HepG2 (cell line): ENCODE results near the gene CERS1. TPM values are rescaled to one million over a fixed set of nuclear protein-coding genes. Genes with fewer than 3 reads are reported as not detected.

Source experiments
- HCFC1 ChIP-seq: fragments of 150-350 bp; IDR thresholded peaks from 2 replicates; pipeline ENCODE4 v1.6.1; 2014; ENCODE audit warnings: low read depth, low read length
- HOXD1 ChIP-seq: sonication (generic); formaldehyde crosslinking; IDR thresholded peaks from 2 replicates; pipeline ENCODE4 v1.5.0; 2020; ENCODE audit warnings: missing genetic modification reagents
- MAF1 ChIP-seq: sonication (generic); formaldehyde crosslinking; IDR thresholded peaks from 2 replicates; pipeline ENCODE4 v1.5.0; 2020; ENCODE audit warnings: missing genetic modification reagents, borderline replicate concordance
- RARG ChIP-seq: sonication (generic); formaldehyde crosslinking; IDR thresholded peaks from 2 replicates; pipeline ENCODE4 v1.4.0; 2020; ENCODE audit warnings: low read depth, mild to moderate bottlenecking, missing genetic modification reagents
- RFX5 ChIP-seq: IDR thresholded peaks from 2 replicates; pipeline ENCODE4 v1.6.1; 2011; ENCODE audit warnings: low read depth, low read length, improper control_type of control experiment
- SOX6 ChIP-seq, 2 experiments: fragments of 450-650 bp in 1 of 2; sonication (generic) in 1 of 2; formaldehyde crosslinking in 1 of 2; IDR thresholded peaks; 2 replicates each; pipeline versions ENCODE4 v1.4.0 to v1.6.1; 2017 to 2020; ENCODE audit warnings: antibody characterized with exemption in 1 of 2, mild to moderate bottlenecking in 1 of 2, missing genetic modification reagents in 1 of 2
- TMF1 ChIP-seq: sonication (generic); formaldehyde crosslinking; IDR thresholded peaks from 2 replicates; pipeline ENCODE4 v1.8.1; 2022; ENCODE audit warnings: low read depth, missing genetic modification reagents
- ZFP37 ChIP-seq: sonication (generic); formaldehyde crosslinking; IDR thresholded peaks from 2 replicates; pipeline ENCODE4 v1.4.0; 2020; ENCODE audit warnings: missing genetic modification reagents, borderline replicate concordance
- ZNF263 ChIP-seq: sonication (generic); formaldehyde crosslinking; IDR thresholded peaks from 2 replicates; pipeline ENCODE4 v1.4.0; 2020; ENCODE audit warnings: missing genetic modification reagents
- ZNF292 ChIP-seq: sonication (generic); formaldehyde crosslinking; IDR thresholded peaks from 2 replicates; pipeline ENCODE4 v1.8.1; 2022; ENCODE audit warnings: mild to moderate bottlenecking, low read depth, missing genetic modification reagents, borderline replicate concordance
- ZNF446 ChIP-seq: sonication (generic); formaldehyde crosslinking; IDR thresholded peaks from 2 replicates; pipeline ENCODE4 v1.5.0; 2020; ENCODE audit warnings: mild to moderate bottlenecking, missing genetic modification reagents
- polyA plus RNA-seq, 8 experiments: library from polyadenylated mRNA; depleted of rRNA in 3 of 8; stranded (reverse) in 7 of 8; unstranded in 1 of 8; fragments of >200 nt; fragmentation: Illumina TruSeq in 4 of 8; extraction: Trizol in 4 of 8; gene quantifications; 2 replicates each; pipeline versions ENCODE4 v1.2.1 to v1.2.3, GENCODE V29; 2011 to 2016; ENCODE audit warnings: low read depth in 4 of 8, missing spikeins in 1 of 8, mixed read lengths in 1 of 8; ENCODE audit not compliant: insufficient read depth in 1 of 8
- total RNA-seq, 5 experiments: library from RNA; depleted of rRNA; stranded (reverse); fragments of >200 nt; fragmentation: Illumina TruSeq; extraction: Trizol; gene quantifications; 2 replicates each; pipeline ENCODE4 v1.2.3, GENCODE V29; 2016; ENCODE audit warnings: low read depth in 1 of 5
- TF ChIP-seq, protein P1 (sequence below): sonication (generic); formaldehyde crosslinking; IDR thresholded peaks from 2 replicates; pipeline ENCODE4 v1.8.1; 2022; ENCODE audit warnings: low read depth, mild to moderate bottlenecking, missing genetic modification reagents
- TF ChIP-seq, protein P2 (sequence below): sonication (generic); formaldehyde crosslinking; IDR thresholded peaks from 2 replicates; pipeline ENCODE4 v1.5.1; 2020; ENCODE audit warnings: mild to moderate bottlenecking, missing genetic modification reagents, borderline replicate concordance
- TF ChIP-seq, protein P3 (sequence below): sonication (generic); formaldehyde crosslinking; IDR thresholded peaks from 2 replicates; pipeline ENCODE4 v1.5.0; 2020; ENCODE audit warnings: mild to moderate bottlenecking, missing genetic modification reagents, borderline replicate concordance

The CERS1 gene
- total and polyA plus RNA-seq, 2 of the 13 experiments (the other 11 are each of a cell fraction or from before 2014, with no cell fraction given): 4.6 to 9.8 TPM

DNA sequence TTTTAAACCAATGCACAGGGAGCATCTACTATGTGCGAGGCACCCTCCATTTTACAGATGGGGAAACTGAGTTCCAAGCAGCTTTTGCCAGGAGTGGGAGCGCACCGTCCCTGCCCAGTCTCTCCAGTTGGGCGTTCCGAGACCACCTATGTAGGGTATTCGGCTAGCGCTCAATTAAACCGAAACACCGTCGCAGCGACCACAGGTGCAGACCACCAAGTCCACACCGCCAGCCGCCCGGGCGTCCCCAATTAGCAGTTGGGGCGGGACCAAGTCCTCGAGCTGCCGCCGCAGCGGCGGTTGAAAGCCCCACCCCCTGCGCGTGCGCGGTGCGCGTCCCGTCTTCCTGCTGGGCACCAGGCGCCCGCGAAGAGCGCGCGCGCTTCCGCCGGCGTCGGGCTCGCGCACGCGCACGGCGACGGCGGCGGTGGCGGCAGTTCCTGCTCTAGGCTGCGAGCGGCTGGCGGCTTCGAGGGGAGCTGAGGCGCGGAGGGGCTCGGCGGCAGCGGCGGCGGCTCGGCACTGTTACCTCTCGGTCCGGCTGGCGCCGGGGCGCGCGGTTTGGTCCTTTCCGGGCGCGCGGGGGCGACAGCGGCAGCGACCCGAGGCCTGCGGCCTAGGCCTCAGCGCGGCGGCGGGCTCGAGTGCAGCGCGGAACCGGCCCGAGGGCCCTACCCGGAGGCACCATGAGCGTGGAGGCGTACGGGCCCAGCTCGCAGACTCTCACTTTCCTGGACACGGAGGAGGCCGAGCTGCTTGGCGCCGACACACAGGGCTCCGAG is 64.2 kb downstream of the CERS1 start, which contains the start of gene UPF1 (continued):
- TF ChIP-seq, protein P1, sequence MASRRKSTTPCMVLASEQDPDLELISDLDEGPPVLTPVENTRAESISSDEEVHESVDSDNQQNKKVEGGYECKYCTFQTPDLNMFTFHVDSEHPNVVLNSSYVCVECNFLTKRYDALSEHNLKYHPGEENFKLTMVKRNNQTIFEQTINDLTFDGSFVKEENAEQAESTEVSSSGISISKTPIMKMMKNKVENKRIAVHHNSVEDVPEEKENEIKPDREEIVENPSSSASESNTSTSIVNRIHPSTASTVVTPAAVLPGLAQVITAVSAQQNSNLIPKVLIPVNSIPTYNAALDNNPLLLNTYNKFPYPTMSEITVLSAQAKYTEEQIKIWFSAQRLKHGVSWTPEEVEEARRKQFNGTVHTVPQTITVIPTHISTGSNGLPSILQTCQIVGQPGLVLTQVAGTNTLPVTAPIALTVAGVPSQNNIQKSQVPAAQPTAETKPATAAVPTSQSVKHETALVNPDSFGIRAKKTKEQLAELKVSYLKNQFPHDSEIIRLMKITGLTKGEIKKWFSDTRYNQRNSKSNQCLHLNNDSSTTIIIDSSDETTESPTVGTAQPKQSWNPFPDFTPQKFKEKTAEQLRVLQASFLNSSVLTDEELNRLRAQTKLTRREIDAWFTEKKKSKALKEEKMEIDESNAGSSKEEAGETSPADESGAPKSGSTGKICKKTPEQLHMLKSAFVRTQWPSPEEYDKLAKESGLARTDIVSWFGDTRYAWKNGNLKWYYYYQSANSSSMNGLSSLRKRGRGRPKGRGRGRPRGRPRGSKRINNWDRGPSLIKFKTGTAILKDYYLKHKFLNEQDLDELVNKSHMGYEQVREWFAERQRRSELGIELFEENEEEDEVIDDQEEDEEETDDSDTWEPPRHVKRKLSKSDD (CRISPR knock-in tag): peak; percentile 40; the same call in 1 of the 2 replicates
- TF ChIP-seq ZNF292 (CRISPR knock-in tag) (no peak), MAF1 (peak; percentile 75; the same call in 1 of the 2 replicates), RARG (CRISPR knock-in tag) (0 out of 2 replicates have a peak, but pooled peaks have one; percentile 37), HOXD1 (CRISPR knock-in tag) (peak; percentile 74), ZNF446 (0 out of 2 replicates have a peak, but pooled peaks have one; percentile 20), TMF1 (peak; percentile 81; the same call in 1 of the 2 replicates), HCFC1 (0 out of 2 replicates have a peak, but pooled peaks have one; percentile 10), SOX6 (IDR thresholded peaks at IDR 0.05) (no peak), SOX6 (CRISPR knock-in tag; IDR thresholded peaks at IDR 0.05) (0 out of 2 replicates have a peak, but pooled peaks have one; percentile 17), RFX5 (no peak), ZNF263 (CRISPR knock-in tag) (no peak; the same call in 1 of the 2 replicates), ZFP37 (CRISPR knock-in tag) (no peak)
- TF ChIP-seq, protein P2, sequence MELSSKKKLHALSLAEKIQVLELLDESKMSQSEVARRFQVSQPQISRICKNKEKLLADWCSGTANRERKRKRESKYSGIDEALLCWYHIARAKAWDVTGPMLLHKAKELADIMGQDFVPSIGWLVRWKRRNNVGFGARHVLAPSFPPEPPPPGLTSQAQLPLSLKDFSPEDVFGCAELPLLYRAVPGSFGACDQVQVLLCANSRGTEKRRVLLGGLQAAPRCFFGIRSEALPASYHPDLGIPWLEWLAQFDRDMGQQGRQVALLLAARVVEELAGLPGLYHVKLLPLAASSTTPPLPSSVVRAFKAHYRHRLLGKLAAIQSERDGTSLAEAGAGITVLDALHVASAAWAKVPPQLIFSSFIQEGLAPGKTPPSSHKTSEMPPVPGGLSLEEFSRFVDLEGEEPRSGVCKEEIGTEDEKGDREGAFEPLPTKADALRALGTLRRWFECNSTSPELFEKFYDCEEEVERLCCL: no peak
- TF ChIP-seq, protein P3, sequence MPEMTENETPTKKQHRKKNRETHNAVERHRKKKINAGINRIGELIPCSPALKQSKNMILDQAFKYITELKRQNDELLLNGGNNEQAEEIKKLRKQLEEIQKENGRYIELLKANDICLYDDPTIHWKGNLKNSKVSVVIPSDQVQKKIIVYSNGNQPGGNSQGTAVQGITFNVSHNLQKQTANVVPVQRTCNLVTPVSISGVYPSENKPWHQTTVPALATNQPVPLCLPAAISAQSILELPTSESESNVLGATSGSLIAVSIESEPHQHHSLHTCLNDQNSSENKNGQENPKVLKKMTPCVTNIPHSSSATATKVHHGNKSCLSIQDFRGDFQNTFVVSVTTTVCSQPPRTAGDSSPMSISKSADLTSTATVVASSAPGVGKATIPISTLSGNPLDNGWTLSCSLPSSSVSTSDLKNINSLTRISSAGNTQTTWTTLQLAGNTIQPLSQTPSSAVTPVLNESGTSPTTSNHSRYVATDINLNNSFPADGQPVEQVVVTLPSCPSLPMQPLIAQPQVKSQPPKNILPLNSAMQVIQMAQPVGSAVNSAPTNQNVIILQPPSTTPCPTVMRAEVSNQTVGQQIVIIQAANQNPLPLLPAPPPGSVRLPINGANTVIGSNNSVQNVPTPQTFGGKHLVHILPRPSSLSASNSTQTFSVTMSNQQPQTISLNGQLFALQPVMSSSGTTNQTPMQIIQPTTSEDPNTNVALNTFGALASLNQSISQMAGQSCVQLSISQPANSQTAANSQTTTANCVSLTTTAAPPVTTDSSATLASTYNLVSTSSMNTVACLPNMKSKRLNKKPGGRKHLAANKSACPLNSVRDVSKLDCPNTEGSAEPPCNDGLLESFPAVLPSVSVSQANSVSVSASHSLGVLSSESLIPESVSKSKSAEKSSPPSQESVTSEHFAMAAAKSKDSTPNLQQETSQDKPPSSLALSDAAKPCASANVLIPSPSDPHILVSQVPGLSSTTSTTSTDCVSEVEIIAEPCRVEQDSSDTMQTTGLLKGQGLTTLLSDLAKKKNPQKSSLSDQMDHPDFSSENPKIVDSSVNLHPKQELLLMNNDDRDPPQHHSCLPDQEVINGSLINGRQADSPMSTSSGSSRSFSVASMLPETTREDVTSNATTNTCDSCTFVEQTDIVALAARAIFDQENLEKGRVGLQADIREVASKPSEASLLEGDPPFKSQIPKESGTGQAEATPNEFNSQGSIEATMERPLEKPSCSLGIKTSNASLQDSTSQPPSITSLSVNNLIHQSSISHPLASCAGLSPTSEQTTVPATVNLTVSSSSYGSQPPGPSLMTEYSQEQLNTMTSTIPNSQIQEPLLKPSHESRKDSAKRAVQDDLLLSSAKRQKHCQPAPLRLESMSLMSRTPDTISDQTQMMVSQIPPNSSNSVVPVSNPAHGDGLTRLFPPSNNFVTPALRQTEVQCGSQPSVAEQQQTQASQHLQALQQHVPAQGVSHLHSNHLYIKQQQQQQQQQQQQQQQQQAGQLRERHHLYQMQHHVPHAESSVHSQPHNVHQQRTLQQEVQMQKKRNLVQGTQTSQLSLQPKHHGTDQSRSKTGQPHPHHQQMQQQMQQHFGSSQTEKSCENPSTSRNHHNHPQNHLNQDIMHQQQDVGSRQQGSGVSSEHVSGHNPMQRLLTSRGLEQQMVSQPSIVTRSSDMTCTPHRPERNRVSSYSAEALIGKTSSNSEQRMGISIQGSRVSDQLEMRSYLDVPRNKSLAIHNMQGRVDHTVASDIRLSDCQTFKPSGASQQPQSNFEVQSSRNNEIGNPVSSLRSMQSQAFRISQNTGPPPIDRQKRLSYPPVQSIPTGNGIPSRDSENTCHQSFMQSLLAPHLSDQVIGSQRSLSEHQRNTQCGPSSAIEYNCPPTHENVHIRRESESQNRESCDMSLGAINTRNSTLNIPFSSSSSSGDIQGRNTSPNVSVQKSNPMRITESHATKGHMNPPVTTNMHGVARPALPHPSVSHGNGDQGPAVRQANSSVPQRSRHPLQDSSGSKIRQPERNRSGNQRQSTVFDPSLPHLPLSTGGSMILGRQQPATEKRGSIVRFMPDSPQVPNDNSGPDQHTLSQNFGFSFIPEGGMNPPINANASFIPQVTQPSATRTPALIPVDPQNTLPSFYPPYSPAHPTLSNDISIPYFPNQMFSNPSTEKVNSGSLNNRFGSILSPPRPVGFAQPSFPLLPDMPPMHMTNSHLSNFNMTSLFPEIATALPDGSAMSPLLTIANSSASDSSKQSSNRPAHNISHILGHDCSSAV: no peak
